OCI-LY3 (cell line): ENCODE measurements around the gene CPT1A.

Source experiments
- EZH2phosphoT487 ChIP-seq: fragments of 200-600 bp; shearing (Covaris generic); IDR thresholded peaks from 2 replicates; pipeline ENCODE4 v1.6.1; 2018; ENCODE audit warnings: antibody characterized with exemption, mixed run types, low read depth
- TF ChIP-seq, protein P1 (sequence below): fragments of 200-600, 300-600 bp; sonication (generic); IDR thresholded peaks from 2 replicates; pipeline ENCODE4 v1.5.1; 2014; ENCODE audit warnings: antibody characterized with exemption, low read length, low read depth

DNA sequence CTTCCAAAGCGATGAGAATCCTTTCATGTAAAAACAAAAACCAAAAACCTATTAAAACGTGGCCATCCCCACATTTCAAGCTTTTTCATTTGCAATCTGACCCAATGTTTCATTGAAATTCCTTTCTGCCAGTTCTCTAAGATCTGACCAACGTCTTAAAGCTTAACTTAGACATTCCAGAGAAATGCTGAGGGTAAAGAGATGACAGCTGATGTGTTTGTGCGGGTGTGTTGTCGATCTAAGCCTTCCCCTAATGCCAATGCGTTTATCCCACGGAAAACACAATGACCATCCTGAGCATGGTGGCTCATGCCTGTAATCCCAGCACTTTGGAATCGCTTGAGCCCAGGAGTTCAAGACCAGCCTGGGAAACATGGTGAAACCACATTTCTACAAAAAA, 84.0 kb downstream of the CPT1A start:
- TF ChIP-seq, protein P1, sequence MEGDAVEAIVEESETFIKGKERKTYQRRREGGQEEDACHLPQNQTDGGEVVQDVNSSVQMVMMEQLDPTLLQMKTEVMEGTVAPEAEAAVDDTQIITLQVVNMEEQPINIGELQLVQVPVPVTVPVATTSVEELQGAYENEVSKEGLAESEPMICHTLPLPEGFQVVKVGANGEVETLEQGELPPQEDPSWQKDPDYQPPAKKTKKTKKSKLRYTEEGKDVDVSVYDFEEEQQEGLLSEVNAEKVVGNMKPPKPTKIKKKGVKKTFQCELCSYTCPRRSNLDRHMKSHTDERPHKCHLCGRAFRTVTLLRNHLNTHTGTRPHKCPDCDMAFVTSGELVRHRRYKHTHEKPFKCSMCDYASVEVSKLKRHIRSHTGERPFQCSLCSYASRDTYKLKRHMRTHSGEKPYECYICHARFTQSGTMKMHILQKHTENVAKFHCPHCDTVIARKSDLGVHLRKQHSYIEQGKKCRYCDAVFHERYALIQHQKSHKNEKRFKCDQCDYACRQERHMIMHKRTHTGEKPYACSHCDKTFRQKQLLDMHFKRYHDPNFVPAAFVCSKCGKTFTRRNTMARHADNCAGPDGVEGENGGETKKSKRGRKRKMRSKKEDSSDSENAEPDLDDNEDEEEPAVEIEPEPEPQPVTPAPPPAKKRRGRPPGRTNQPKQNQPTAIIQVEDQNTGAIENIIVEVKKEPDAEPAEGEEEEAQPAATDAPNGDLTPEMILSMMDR = no peak
- TF ChIP-seq EZH2phosphoT487 = no peak
